Skeletal muscle cell (primary cell): ENCODE measurements around the gene GINS2.

Experiments used
- DNase-seq: peaks from one replicate; pipeline ENCODE4 v3.0.0-alpha.2; 2010; ENCODE audit warnings: low read depth
- H3K4me3 ChIP-seq: 2 replicates; pipeline ENCODE4 v1.5.1; 2011; ENCODE audit warnings: low read depth, mild to moderate bottlenecking, control low read depth, low read length, moderate library complexity

GINS2 gene

DNA sequence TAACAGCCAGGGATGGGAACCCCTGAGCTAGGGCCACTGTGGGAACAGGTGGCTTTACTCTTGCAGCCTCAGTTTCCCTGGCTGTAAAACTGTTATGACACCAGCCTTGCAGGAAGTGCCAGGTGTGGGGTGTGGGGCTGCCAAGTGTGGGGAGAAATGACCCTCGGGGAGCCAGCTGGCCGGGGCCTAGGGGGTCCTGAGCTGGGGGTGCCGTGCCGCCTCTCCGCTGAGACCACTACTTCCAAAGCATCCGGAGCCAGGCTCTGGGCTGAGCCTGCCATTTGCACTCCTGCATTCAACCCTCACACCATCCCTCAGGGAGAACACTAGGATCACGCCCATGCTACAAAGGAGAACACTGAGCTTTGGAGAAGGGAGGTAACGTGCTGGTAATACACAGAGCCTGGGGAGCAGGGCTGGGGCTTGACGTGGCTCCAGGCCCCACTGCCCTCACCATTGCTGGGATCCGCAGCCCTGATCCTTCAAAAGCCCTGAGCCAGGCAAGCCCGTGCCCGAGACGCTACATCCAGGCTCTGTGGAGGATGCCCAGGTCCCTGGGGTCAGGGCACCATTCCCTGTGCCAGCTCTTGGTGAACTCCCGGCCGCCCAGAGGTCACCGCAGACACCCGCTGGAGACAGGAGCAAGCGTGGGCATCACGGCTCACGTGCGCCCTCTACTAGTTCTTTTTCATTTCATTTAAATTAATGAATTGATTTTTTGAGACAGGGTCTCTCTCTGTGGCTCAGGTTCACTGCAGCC lies 28.8 kb upstream of the GINS2 start:
- DNase-seq: no peak

DNA sequence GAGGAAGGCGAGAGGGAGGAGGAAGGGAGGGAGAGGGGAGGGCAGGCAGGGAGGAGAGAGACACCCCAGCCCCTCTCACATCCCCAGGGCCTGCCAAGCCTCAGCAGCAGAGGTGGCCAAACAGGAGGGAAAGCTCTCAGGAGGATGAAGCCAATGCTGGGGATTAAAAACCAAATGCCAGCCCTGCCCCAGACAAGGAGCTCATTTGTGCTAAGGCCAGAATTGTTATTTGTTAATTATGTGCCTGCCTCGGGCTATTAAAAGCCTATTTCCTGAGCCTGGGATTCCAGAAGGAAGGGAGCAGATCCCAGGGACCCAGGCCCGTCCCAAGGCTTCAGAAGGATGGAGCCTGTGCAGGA lies 27.9 kb upstream of the GINS2 start:
- no peak for DNase-seq
- no peak overlapping the region for H3K4me3 ChIP-seq

More for the DNA sequence above, 28.8 kb upstream of the GINS2 start:
- no peak overlapping the region for H3K4me3 ChIP-seq

DNA sequence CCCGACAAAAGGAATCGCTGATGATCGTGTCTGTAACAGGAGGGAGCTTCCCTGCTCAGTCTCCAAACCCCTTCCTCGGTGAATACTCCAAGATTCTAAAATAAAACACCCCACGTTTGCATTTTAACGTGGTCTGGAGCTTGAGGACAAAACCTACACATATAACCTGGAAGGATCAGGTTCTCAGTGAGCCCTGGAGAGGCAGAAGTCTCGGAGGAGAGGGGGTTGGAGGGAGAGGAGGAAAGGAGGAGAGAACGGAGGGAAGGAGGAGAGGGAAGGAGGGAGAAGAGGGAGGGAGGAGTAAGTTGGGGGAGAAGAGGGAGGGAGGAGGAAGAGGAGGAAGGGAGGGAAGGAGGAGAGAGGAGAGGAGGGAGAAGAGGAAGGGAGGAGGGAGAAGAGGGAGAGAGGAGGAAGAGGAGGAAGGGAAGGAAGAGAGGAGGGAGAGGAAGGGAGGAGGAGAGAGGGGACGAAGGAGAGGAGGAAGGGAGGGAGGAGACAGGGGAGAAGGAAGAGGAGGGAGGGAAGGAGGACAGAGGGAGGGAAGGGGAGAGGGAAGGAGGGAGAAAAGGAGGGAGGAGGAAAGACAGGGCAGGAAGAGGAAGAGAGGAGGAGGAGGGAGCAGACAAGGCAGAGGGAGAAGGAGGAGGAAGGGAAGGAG lies 27.4 kb upstream of the GINS2 start:
- DNase-seq: no peak
- H3K4me3 ChIP-seq: peak overlapping the region; percentile 11

DNA sequence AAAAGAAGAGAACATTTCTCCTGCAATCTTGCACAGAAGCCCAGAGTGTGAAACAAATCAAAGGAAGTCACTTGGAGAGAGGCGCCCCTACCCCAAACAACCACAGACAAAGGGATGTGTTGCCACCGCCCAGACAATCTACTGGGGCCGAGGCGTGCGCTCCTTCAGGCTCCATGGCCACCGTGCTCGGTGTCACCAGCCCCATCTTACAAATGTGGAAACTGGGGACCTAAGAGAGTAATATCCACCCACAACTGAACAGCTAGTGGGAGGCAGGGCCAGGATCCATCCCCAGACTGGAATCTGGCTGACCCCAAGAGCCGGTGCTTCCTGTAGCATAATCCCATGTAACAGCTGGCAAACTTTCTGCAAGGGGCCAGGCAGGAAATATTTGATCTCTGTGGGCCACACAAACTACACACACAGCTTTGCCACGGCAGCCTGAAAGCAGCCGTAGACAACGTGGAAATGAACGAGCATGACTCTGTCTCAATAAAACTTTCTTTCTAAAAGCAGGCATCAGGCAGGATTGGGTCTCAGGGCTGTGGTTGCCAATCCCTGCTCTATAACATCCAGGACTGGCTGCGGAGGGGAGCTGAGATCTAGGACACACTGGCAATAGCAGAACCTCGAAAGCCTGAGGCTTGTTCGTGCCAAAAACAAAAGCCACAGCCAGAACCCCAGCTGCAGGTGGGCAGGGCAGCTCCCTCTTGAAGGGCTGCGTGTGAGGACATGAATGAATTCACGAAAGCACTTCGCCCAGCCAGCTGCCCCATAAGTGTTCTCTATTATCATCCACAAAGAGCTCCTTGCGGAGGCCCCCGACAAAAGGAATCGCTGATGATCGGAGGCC lies 26.6 kb upstream of the GINS2 start:
- peak overlapping the region; percentile 11 for H3K4me3 ChIP-seq
- peak; percentile 28 for DNase-seq

DNA sequence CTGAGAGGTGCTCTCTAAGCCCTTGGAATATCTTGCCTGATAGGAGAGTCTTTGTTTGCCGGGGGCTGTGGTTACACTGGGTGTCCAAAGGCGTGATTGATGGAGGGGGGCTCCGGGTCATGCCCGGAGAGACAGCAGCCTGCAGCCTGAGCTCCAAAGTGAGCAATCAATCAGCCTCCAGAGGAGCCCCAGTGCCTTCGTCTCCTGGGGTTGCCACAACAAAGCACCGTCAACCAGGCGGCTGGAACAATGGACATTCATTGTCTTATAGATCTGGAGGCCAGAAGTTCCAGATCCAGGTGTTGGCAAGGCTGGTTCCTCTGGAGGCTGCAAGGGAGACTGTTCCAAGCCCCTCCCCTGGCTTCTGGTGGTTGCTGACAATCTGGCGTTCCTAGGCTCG lies 24.0 kb upstream of the GINS2 start:
- H3K4me3 ChIP-seq: no peak overlapping the region
- no peak for DNase-seq

DNA sequence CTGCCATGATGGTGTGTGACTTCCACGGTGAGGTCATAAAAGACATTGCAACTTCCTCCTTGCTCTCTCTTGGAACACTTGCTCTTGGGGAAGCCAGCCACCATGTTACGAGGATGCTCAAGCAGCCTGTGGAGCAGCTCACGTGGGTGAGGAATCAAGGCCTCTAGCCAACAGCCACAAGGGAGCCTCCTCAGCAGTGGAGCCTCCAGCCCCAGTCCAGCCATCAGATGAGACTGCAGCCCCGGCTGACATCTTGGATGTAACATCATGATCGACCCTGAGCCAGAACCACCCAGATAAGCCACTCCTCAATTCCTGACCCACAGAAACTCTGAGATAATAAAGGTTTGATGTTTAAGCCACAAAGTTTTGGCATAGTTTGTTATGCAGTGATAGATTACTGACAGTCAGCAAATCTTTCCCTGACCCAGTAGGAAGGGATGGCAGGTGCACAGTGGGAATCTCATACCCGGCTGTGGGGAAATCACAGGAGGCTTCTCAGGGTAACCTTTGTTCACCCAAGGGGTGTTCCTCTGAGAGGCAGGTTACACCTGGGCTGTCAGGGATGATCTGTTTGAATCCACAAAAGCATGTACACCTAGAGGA lies 23.3 kb upstream of the GINS2 start:
- no peak for DNase-seq
- H3K4me3 ChIP-seq: no peak overlapping the region

DNA sequence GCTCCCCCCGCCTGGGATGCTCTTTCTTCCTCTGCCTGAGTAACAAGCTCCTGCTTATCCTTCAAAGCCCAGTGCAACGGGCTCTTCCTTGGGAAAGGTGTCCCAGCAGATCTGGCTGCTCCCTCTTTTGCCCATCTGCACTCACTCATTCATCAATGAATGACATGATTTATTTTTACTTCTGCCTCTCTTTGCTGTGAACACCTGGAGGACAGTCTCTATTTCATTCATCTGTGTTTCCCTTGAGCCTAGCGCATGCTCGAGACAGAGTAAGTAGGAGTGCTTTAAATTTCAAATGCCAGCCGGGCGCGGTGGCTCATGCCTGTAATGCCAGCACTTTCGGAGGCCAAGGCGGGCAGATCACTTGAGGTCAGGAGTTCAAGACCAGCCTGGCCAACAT lies 22.0 kb upstream of the GINS2 start:
- no peak overlapping the region for H3K4me3 ChIP-seq
- DNase-seq: no peak

DNA sequence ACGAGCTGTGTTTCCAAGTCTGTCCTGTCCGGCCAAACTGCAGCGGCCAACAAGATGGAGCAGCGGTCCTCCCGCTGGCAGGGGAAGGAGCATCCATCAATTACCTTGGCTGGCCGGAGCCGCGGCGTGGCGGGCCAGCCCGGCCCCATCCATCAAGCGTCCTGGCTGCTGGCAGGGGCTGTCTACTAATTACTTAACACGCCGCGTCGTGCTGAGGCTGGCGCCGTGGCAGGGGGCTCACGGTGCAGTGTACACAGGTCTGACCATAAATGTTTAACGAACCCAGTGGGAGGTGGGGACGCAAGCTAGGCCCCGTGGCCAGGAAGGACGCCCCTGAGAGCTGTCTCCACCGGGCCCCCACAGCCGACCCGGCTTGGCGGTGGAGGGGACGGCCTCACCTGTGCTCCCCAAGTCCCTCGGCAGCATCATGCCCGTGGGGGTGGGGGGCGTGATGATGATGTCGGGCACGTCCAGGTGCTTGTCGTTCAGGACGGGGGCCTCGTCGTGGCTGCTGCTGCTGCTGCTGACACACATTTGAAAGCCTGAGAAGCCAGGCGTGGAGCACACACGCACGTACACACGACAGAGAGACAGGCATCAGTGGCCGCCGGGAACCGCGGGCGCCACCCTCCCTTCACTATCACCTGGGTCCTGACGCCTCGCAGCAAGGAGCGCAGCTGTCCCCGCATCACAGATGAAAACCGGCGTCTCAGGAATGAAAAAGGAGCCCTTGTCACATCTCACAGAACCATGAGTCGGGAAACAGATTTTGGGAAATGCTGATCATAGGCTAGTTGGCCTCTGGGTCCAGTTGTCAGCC lies 21.2 kb upstream of the GINS2 start:
- no peak for DNase-seq
- H3K4me3 ChIP-seq: no peak overlapping the region

DNA sequence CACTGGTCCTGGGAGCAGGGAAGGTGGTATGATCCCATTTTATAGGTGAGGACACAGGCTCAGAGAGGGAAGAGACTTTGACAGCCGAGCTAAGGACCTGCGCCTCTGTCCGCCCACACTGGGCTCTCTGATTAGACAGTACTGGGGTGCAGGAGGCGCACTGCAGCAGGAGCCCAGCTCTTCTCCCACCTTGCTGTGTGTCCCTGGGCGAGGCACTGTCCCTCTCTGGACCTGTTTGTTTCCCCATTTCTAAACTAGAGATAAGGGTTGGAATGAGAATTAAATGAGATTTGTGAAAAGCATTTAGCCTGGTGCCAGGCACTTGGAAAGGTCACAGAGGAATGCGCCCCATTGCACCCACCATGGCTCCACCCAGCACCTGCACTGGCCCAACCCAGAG lies 19.6 kb upstream of the GINS2 start:
- H3K4me3 ChIP-seq: no peak overlapping the region
- no peak for DNase-seq

DNA sequence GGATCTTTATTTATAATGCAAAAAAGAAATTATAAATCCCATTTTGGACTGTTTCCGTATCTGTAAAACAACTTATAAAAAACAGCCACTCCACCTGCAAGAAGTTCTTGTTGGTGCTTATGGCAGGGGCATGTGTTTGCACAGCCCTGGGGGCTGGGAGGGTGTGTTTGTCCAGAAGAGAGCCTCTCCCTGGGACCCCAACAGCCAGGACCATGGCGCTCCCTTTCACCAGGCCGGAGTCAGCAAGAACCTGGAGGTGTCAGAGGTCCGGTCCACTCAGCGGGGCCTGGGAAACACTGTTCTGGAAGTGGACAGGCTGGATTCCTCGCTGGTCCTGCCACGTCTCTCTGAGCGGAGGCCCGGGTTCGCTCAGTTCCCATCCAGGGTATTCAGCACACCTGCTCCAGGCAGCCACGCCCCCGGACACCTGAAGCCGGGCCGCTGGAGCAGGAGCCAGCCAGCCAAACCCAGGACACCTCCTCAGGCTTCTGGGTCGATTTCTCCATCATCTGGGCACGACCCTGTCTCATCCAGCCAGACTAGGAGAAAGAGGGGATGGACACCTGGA lies 18.9 kb upstream of the GINS2 start:
- no peak for DNase-seq
- H3K4me3 ChIP-seq: no peak overlapping the region

DNA sequence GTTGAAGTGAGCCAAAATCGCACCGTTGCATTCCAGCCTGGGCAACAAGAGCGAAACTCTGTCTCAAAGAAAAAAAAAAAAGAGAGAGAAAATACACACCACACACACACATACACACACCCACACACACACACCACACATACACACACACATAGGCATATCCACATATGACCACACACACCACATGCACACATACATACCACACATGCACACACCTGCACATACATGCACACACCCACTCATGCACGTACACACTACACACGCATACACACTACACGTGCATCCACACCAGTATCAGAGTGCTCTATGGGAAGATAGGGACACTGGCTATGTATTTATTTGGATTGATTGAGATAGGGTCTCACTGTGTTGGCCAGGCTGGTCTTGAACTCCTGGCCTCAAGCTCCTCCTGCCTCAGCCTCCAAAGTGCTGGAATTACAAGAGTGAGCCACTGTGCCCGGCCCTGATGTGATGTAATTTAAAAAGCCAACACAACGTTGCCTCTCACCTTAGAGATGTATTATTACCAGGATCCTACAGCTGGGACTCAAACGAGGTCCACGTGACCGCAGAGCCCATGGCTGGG lies 17.8 kb upstream of the GINS2 start:
- H3K4me3 ChIP-seq: no peak overlapping the region
- no peak for DNase-seq

DNA sequence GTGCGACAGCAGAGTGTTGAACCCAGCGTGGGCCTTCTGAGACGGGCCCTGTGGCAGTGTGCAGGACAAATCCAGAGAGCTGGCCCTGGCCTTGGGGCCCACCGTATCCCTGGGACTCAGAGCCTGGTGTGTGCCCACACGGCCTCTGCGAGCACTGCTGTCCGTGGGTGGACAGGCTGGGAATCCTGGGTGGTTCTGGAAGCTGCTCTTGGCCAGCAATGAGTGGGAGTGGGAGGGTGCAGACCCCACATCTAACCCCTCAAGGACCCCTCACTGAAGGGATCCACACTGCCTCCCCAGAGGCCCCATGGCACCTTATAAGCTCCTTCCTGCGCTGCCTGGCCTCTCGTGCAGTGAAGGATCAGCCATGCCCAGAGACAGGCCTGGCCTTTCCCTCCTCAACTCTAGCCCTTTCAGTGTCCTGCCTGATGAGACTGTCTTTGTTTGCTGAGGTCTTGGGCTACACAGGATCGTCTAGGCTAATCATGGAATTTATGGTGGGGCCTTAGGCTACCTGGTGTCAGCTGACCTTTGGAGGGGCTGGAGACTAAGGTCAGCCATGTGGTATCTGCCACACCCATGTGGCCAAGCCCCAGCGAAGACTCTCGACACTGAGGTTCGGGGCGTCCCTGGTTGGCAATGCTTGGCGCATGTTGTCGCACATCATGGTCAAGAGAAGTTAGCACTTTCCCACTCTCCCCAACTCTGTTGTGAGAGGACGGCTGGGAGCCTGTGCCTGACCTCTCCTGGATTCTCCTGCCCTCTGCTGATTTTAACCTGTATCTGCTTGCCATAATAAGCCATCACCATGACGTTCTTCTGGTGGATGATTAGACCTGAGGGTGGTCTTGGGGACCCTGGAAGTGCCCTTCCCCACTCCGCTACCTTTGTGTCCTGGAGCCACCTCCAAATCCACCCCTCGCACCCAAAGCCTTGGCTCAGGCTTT lies 16.4 kb upstream of the GINS2 start:
- no peak overlapping the region for H3K4me3 ChIP-seq
- no peak for DNase-seq

DNA sequence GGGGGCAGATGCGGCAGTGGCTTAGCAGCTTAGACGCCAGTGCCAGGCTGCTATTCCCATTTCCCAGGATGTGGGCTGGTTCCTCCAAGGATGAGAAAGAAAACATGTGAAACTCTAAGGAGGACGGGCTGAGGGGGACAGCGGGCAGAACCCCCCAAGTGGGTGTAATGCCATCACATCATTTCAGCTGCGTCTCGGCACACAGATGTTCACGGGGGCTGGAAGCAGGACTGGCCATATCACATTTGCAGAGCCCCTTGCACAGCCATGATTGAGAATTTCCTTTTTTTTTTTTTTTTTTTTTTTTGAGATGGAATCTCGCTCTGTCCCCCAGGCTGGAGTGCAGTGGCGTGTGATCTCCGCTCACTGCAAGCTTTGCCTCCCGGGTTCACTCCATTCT lies 15.3 kb upstream of the GINS2 start:
- DNase-seq: no peak
- no peak overlapping the region for H3K4me3 ChIP-seq

DNA sequence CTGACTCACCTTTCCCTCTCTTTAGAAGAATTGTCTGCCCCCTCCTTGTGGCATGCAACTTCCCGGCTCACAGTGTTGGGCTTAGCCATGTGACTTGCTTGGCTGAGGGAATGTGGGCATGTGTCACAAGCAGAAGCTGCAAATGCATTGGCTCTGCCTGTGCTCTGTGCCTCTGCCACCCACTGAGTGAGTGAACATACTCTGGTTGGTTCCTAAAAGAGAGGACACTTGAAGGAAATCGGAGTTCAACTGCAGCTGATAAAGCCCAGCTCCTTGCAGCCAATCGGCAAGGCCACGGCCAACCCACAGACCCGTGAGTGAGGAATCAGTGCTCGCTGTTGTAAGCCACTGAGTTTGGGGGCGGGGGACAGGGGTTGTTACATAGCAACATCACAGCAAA lies 10.9 kb upstream of the GINS2 start:
- no peak overlapping the region for H3K4me3 ChIP-seq
- DNase-seq: peak; percentile 31

DNA sequence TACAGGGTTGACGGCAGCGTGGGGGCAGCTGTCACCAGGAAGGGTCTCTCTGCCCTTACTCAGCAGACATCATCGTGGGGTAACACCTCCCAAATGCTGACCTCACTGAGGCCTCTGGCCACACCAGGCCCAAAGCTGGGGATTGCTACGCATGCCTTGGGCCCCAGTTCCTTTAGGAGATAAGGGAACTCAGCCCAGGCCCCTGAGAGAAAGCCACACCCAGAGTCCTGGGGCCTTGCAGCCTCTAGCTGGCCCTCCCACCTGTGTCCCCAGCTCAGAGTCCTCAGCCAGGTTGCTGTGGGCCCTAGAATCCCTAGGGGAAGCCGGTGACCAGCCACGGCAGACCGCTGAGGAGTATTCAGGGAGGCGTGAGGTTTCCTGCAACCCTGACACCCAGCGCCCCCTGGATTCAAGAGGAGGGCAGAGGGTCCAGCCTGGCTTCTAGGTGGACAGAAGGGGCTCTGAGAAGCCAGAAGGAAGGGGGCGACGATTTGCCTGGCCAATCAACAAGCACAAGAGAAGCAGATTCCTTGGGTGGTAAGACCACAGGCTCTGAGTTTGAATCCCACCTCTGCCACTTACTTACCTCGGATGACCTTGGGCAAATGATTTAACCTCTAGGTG lies 10.3 kb upstream of the GINS2 start:
- no peak for DNase-seq
- H3K4me3 ChIP-seq: no peak overlapping the region

DNA sequence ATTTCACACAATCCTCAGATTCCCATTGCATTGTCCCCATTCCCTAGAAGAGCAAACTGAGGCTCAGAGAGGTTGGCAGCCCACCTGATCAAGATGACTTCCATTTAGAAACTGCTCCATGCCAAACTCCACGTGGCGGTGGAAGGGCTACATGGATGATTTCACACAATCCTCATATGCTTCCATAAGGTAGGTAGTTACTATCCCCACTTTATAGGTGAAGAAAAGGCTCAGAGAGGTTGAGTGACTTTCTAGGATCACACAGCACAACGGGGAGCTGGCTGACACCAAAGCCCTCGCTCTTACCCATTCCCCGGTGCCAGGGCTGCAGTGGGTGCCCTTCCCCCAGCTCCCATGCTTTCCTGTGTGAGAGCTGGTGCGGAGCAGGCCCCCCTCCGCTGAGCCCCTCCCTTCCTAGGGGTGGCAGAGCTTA lies 9.7 kb upstream of the GINS2 start:
- no peak overlapping the region for H3K4me3 ChIP-seq
- no peak for DNase-seq

DNA sequence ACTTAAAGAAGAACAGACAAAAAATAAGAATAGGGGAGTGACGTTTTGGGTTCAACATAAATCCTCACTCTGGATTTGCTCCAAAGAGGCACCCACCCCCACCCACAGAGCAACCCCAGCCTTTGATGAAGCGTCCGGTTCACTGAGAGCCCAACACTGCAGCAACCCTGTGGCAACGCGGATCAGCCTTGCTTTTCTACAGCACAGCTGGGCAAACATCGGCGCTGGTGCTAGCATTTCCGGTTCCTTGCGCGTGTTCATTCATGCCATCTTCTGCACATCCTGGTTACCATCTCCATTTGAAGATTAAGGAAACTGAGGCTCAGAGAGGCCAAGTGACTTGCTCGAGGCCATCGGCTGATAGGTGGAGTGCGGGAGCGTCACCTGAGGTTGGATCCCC lies 8.7 kb upstream of the GINS2 start:
- no peak for DNase-seq

More for the DNA sequence above, 8.7 kb upstream of the GINS2 start:
- H3K4me3 ChIP-seq: no peak overlapping the region
